Measurements from ENCODE around the gene CPSF3.
"Not testable (repeated sequence)": the region's sequence is repeated elsewhere in the genome, so short reads cannot be mapped to it uniquely, and the experiment has no call there.

Gene CPSF3

GRCh38 chr2:9397201-9397600 is 26.3 kb upstream of the CPSF3 start:
- DNase-seq: no peak

DNA sequence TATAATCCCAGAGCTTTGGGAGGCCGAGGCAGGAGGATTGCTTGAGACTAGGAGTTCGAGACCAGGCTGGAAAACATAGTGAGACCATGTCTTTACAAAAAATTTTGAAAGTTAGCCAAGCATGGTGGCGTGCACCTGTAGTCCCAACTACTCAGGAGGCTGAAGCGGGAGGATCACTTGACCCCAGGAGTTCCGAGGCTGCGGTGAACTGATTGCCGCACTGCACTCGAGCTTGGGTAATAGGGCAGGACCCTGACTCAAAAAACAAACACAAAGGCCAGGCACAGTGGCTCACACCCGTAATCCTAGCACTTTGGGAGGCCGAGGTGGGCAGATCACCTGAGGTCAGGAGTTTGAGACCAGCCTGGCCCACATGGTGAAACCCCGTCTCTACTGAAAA is 25.2 kb upstream of the CPSF3 start:
- DNase-seq: not testable (repeated sequence)

DNA sequence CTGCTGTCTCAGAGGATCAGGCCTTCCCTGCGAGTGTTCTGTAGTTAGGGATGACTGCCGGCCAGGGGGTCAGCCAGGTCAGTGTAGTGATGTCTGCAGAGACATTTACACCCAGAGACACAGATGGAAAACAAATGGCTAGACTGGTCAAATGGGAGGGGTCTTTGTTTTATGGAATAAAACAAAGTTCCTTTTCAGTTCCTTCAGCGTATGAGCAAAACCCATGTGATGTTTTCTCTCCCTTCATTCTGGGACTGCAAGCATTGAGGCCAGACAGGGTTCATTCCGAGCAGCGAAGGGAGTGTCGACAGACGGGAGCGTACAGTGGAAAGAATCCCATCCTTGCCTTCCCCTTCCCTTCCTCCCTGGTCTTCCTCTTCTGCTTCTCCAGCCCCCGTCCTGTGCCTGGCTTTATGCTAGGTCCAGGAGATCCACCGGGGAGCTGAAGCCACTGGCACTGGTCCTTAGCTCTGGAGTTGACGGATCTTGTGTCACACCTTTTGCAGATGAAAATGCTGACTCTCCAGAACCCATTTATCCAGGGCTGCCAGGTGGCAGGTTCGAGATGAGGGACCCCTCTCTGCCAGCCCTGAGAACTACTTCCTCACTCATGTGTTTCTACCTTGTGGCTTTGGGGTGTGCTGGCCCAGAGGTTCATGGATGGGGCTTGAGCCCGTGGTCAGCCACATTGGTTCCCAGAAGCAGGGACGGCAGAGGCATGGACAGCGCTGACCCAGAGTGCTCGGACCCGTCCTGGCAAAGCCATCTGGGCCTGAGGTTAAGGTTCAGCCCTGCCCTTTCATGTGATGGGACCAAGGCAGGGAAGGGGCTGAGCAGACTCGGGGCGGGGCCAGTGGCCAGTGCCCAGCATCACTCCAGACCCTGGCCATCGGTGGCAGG is 24.3 kb upstream of the CPSF3 start:
- no peak for DNase-seq

- DNase-seq: no peak
These were observed 23.0 kb upstream of the CPSF3 start for GRCh38 chr2:9400268-9401058.

DNA sequence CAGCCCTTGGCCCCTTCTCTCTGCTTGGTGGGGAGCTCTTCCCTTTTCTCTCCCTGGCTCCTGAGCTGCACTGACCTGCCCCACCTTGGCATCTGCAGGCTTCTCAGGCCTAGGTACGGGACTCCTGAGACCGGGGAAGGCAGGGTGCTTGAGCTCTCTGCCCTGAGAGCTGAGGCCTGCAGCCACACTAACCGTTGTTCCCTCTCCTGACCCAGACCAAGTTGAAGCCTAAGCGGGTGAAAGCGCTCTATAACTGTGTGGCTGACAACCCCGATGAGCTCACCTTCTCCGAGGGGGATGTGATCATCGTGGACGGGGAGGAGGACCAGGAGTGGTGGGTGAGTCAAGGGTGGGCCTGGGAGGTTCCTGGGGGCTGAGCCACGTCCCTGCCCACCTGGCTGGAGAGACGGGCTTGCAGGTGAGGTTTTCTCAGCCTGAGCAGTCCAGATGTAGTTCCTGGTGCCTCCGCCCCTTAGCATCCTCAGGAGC is 22.4 kb upstream of the CPSF3 start:
- no peak for DNase-seq

- DNase-seq: no peak
These were observed 21.6 kb upstream of the CPSF3 start for GRCh38 chr2:9401646-9402371.

- DNase-seq: no peak
These were observed 19.5 kb upstream of the CPSF3 start for GRCh38 chr2:9403924-9404323.

DNA sequence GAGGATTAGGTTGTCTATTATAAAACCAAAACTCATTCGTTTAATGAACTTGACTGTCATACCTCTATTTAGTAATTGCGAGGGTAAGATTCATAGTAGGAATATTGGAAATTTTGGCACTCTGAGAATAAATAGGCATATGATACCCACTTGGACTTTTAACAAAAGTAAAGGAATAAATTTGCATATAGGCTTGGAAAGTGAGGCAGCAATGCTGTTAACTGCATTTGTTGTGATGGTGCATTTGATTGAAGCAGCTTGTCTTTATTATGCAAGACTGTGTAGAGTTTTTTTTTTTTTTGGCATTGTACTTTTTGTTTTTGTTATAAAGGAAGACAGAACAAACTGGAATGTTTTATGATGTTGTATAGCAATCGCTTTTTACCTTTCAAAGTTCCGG is 19.0 kb upstream of the CPSF3 start:
- no peak for DNase-seq

DNA sequence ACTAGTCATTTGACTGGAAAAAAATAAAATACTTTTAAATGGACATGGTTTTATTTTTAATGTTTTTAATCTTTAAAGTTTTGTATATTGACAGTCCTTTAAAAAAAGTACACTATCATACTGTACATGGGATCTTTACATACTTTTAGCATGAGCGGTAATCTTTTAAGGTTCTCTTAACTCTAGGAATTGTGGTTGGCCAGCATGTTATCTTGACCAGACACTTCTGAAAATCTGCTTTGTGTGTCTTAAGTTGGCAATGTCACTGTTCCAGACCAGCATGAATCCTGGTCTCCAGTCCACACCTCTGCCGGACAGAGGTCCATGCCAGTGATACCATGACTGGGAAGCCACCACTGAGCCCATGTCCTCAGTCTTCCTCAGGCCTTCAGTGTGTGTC is 17.8 kb upstream of the CPSF3 start:
- DNase-seq: no peak

DNA sequence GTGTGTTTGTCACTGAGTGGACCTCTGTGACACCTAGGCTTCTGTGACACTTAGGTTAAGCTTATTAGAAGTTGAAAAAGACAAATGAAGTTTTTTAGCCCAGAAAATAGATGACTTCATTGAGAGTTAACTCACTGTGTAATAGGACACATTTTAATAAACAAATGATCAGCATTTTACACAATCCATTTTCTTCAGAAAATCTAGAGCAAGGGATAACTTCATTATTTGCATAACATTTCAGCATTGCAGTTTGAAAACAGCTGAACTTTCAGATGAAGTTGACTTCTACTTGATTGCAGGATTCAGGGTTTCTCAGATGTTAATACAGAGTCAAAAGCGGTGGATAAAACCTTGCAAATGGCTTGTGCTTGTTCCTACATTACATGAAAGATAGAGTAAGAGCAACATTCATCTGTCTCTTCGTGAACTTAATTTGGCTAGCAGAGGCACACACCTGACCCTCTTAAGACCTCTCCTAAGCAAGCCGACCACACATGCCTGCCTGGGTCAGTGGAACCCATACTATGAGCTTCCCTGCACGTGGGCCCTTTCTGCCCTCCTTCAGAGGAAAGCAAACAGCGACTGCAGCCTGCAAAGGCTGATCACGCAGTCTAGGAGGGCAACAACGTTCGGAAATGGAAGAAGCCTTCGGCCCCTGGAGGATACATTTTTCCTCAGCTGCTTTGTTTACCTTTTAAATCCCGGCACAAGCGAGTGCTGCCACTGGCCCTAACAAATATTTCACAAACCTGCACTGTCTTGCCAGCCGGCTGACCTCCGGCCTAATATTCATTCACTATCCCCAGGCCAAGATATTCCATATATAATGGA is 16.7 kb upstream of the CPSF3 start:
- DNase-seq: no peak

DNA sequence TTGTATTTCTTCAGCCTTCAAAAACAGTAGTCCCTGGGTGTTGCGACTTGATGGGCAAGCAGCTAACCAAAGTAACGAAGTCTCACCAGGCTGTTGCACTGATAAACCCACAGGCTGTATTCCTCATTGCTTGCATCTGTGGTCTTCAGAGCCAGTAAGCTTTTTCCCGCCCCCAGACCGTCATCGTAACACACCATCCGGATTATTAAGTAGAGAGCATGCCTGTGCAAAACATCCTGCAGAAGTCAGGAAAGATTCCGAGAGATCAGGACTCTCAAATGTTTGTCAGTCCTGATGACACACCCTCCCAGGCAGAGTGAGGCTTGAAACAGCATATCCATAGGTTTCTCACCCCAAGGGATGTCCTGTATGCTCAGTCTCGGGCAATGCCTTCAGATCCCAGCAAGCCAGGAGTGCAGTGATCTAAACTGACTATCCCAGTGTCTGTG is 16.1 kb upstream of the CPSF3 start:
- DNase-seq: no peak

DNA sequence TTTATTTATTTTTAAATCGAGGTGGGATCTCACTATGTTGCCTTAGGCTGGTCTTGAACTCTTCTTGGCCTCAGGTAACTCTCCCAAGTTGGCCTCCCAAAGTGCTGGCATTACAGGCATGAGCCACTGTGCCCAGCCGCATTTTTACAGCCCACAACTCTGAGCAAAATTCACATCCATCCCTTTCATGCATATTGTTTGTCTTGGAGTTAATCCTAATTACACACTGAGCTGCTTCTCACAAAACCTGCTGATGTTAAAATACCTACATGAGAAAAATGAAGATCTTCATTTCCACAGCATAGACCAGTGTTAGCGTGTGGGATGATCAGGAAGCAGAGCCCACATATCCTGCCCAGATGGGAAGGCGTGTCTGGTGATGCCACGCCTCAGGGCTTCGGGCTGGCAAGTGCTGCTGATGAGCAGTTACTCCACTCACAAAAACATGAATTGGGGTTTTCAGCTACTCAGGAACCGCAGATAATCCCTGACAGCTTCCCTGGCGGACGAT is 14.8 kb upstream of the CPSF3 start:
- DNase-seq: no peak

- DNase-seq: no peak
These were observed 13.3 kb upstream of the CPSF3 start for GRCh38 chr2:9410108-9410507.

DNA sequence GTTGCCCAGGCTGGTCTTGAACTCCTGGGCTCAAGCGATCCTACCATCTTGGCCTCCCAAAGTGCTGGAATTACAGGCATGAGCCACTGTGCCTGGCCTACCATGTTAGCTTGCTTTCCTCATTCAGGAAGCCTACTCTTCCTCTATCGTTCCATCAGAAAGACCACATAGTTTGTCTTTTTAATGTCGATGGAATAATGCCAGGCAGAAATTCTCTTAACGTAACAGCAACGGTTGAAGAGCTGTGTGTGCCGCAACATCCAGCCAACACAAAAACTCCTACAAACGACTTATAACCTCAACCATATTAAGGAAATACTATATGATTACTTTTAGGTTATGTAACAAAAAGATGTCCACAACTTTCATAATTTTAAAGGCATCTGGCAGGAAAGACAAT is 10.7 kb upstream of the CPSF3 start:
- no peak for DNase-seq

DNA sequence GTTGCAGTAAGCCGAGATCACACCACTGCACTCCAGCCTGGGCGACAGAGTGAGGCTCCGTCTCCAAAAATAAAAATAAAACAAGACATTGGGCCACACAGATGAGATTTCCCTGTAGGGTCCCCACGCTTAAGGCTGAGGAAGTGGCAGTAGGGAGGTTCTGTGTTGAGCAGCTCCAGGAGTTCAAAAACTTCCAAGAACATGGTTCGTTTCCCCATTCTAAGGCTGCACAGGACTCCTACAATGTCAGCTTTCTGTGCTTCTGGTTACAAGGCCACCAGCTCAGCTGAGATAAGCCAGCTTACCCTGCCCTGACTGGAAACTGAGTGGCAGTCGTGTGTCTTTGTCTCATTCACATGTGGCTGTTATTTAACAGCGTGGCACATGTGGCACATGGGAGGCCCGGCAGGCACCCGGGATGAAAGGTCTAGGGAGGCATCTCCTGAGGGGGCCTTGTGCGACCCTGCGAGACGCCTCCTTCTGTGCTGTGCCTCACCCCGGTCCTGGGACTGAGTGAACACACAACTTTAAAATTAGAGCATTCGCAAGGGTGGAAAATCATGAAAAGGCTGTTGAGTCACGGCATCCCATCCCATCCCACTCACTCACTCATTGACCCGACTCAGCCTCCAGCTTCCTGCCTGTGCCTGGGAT is 7.8 kb upstream of the CPSF3 start:
- DNase-seq: no peak

DNA sequence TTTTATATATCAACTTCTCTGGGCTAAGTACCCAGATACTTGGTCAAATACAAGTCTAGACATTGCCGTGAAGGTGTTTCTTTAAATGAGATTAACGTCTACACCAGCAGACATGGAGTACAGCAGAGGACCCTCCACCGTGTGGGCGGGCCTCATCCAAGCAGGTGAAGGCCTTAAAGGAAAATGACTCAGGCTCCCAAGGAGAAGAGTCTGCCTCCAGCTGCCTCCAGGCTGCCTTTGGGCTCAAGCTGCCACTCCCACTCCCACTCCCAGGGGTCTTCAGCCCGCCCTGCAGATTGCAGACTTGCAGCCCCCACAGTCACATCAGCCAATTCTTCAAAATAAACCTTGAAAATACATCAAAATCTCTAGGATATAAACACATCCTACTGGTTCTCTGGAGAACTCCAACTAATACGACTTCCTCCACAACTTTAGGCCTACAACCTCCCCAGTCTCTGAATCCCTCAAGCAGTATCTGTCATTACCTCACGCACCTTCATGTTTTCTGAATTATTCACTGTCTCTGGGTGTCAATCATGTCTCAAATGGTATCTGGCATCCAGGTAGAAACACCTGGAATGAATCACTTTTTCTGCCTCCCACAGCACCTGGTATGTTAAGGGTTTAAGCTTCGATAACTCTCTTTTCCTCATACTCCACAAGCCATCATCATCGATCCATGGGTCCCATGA is 7.0 kb upstream of the CPSF3 start:
- DNase-seq: no peak

GRCh38 chr2:9416962-9417316 is 6.5 kb upstream of the CPSF3 start:
- DNase-seq: no peak

DNA sequence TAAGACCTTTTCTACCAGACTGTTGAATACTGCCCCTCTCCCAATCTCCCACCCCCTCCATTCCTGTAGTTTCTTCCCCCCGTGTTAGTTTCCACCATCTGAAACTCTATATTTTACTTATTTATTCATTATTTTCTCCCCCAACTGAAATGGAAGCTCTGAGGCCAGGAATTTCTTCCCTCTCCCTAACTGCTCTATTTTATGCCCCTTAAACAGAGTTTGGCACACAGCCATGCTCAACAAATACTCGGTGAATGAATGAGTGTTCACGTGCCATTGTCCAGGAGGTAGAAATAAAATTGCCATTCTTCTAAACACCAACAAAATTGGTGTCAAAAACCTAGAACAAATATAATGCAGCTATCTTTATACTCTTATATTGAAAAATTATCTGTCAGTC is 5.7 kb upstream of the CPSF3 start:
- no peak for DNase-seq

GRCh38 chr2:9418746-9419145 is 4.7 kb upstream of the CPSF3 start:
- no peak for DNase-seq

- no peak for DNase-seq
These were observed 3.9 kb upstream of the CPSF3 start for GRCh38 chr2:9419541-9419940.

DNA sequence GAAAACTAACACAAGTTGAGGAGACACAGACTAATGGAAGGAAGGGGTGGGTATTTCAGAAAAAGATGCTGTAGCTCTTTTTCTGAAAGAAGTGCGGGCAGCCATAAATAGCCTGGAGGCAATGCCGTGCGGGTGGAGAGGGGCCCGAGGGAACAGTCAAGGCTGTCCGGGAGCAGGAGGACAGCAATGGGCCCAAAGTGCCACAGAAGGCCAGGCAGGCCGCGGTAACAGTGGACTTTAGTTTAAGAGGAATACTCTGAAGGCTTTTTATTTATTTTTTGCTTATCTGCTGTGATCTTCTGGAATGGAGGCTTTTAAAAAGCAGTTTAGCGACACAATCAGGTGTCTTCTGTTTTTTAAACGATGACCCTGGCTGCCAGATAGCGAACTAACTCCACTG is 3.0 kb upstream of the CPSF3 start:
- DNase-seq: no peak

Measured in CD4-positive, alpha-beta T cell treated with Interferon alpha-2 for 1 hour (primary cell).